Suppressor macrophage (primary cell): Measurements from ENCODE around the gene MPP3.
A peak's percentile ranks its signal among the peaks of the same experiment; 100 is the strongest.
"Not testable (repeated sequence)": the region's sequence is repeated elsewhere in the genome, so short reads cannot be mapped to it uniquely, and the experiment has no call there.

Experiments
- DNase-seq, 4 experiments: peaks; one replicate each; pipeline ENCODE4 v3.0.0-alpha.2; 2020 to 2022

Gene MPP3

DNA sequence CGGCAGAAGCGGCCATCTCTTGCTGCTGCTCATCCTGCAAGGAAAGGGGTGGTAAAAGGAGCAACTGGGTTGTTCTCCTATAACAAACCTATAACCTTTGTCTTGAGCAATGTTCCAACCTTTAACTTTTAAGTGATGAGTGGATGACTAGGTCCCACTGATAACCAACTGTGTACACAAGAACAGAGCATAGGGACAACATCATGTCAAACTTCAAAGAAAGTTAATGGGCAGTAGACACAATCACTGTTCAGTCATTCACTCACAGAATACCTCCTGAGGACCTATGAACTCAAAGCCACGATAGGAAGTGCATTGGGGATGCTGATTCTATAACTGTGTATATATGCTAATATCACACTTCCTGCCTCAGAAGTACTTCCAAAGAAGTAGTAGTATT lies 31.1 kb downstream of the MPP3 start:
- no peak for DNase-seq

DNA sequence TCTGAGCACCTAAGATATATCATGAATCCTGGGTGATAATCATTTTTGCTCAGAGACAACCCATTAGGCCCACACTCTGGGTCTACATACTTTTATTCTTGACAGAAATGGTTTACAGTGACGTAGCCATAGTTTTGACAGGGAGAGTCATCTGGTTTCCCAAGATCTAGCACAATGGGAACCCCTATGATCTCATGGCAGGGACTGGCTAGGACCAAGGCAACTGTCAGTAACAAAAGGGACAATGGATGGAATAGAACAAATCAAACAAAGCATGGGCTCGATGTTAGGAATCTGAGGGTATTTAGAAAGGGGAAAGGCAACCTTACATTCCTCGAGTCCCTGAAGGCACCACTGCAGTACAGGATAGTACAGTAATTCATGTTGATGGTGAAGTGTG lies 32.2 kb downstream of the MPP3 start:
- no peak for DNase-seq

DNA sequence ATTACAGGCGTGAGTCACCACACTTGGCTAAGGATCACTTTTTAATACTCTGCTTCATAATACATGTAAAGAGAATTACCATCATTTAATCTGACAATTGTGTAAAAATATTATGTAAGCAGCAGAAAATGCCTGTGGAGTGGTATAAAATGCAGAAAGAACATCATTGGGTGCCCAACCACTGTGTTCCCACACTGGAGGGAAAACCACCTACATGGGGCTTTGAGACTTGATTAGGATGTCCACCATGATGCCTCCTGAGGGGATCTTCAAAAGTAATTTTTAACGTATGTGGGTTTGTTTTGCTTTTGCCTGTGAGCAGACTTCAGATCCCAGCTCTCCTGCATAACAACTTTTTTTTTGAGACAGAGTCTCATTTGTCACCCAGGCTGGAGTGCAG lies 33.9 kb downstream of the MPP3 start:
- DNase-seq, result no peak

DNA sequence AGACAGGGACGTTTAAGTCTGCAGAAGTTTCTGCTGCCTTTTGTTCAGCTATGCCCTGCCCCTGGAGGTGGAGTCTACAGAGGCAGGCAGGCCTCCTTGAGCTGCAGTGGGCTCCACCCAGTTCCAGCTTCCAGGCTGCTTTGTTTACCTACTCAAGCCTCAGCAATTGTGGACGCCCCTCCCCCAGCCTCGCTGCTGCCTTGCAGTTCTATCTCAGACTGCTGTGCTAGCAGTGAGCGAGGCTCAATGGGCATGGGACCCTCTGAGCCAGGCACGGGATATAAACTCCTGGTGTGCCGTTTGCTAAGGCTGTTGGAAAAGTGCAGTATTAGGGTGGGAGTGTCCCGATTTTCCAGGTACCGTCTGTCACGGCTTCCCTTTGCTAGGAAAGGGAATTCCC lies 34.9 kb downstream of the MPP3 start:
- not testable (repeated sequence) for DNase-seq

DNA sequence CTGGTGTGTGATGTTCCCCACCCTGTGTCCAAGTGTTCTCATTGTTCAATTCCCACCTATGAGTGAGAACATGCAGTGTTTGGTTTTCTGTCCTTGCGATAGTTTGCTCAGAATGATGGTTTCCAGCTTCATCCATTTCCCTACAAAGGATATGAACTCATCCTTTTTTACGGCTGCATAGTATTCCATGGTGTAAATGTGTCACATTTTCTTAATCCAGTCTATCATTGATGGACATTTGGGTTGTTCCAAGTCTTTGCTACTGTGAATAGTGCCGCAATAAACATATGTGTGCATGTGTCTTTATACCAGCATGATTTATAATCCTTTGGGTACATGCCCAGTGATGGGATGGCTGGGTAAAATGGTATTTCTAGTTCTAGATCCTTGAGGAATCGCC lies 40.3 kb downstream of the MPP3 start:
- not testable (repeated sequence) for DNase-seq

DNA sequence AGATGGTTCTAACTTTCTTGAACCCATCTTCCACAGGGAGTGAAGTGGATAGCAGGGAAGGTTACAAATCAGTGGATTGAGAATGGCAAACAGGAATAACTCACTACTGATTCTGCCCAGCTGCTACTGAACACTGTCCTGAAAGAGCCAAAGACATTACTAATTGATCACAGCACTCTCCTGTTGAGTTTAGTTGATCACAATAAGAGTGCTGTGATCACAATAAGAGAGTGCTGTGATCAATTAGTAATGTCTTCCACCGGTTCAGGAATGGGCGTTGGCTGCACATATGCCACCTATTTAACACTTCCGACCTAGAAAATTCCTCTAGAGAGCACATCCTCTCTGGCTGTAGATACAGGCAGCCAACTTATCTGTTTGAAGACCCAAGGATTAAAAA lies 41.4 kb downstream of the MPP3 start:
- DNase-seq, result no peak

DNA sequence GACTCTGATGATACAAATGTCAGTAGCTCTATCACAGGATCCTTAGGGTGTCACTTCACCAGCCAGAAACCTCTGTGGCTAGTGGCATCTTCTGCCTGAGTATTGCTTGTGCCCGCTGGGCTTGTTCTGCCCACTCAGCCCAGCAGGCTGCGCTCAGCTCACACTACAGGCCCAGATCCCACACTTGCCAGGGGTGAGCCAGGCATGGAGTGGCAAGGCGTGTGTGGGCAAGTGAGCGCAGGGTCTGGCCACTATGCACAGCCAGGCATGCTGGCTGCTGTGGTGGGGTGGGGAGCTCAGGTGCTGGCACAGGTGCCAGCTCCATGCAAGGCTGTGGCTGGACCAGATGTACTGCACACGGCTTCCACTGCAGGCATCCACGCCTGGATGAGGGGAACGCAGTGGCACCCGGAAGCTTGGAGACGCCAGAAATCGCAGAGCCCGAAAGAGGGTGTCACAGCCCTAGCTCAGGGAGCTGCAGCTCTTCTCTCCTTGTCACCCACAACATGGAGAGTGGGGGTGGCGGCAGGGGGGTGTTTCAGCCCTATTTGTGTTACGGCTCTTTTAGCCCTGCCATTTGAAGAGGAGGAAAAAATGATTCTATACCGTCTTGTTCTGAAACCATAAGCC lies 42.5 kb downstream of the MPP3 start:
- no peak for DNase-seq

DNA sequence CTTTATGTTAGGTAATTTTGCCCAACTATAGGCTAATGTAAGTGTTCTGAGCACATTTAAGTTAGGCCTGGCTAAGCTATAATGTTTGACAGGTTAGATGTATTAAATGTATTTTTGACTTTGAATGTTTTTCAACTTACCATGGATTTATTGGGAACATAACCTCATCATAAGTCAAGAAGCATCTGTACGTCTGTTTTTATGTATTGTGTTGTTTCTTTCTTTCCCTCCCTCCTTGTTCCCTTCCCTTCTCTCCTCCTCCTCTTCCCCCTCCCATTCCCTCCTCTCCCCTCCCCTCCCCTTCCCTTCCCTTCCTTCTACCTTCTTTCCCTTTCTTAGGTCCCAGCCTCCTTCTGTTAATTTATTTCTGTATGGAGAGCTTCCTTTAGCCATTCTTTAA lies 43.5 kb downstream of the MPP3 start:
- DNase-seq, result no peak

DNA sequence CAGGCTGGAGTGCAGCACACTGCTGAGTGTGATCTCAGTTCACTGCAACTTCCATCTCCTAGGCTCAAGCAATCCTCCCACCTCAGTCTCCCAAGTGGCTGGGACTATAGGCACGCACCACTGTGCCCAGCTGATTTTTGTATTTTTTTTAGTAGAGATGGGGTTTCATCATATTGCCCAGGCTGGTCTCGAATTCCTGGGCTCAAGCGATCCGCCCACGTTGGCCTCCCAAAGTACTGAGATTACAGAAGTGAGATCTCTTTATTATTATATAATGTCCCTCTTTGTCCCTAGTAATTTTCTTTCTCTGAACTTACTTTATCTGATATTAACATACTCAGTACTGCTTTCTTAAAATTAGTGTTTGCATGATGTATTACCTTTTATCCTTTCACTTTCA lies 44.4 kb downstream of the MPP3 start:
- peak in 2 of 4 experiments; percentile 15 to 65 for DNase-seq

DNA sequence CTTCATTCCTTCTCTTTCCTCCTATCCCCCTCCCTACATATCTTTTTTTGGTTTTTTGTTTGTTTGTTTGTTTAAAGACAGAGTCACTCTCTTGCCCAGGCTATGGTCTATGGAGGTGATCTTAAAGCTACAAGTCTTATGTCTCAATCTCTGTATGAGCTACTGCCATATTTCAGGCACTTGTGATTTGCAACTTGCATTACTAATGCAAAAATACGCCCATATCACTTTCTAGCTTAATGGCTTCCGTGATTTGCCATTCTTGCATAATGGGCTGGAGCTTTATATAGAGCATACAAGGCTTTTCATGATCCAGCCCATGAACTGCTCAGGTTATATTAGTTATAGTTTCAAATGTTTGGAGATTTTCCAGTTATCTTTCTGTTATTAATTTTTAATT lies 45.2 kb downstream of the MPP3 start:
- DNase-seq, result peak; percentile 49 to 76 (median 60)

DNA sequence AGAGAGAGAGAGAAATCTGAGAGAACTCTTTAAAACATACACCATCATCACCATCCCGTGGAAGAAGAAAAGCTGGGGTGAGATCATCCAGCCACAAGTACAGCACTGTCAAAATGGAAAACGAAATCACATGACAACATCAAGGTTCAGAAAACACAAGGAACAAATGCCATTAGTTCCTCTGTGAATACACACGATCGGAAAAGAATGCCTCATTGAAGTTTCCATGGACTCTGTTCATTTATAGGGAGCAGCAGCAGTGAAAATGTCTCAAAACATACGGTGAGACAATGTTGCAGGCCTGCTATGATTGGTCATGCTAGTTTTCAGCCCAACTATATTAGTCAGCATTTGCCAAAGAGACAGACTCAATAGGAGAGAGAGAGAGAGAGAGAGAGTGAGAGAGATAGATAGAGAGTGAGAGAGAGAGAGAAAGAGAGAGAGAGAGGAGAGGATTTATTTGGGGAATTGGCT lies 48.3 kb downstream of the MPP3 start:
- peak; percentile 15 to 54 (median 37) for DNase-seq

DNA sequence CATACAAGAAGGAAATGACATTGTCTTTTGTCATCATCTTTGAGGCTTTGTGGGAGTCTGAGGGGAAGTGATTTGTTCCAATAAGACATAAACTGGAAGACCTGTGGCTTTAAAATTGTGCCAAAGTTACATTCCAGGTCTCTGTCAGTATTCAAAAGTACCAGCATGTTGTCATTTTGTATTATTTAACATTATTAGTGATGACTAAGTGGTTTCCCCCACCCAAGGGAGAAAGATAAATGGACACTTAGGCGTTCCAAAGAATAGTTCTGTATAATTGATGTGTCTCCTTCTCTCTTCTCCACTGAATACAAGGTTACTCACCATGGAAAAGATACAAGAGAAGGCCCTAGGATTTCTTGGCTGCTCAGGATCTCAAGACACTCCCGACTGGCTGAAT lies 48.9 kb downstream of the MPP3 start:
- peak in 2 of 4 experiments; percentile 35 to 41 for DNase-seq

DNA sequence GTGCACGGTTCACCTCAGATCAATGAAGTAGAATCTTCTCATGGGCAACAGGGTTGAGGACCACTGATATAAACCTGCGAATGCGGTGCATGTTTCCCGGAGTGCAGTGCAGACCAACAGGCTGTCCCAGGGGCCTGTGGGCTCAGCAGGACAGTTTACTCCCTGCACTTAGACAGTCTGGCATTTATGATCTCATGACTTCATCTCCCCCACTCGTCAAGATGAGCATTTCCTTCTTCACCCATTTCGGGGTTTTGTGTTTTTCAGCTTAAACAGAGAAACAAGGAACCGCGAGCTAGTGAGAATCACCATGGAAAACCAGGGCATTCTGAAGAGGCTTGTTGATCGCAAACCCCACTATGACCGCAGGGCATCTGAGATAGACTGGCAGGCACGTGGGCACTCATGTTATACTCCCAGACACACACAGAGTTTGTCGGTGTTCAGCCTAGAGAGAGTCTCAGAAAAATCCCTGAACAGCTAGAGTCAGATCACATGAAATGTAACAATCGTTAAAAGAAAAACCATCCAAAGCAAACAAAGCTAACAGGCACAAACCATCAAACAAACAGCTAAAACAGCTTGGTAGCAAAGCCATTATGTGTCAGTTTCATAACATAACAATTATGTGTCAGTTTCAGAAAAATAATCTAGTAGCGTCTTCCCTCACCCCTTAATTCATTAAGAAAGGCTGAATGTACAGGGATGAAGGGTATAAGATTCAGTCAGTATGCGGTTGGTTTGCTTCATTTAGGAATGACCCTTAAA lies 49.8 kb downstream of the MPP3 start:
- peak in 3 of 4 experiments; percentile 20 to 46 (median 37) for DNase-seq

DNA sequence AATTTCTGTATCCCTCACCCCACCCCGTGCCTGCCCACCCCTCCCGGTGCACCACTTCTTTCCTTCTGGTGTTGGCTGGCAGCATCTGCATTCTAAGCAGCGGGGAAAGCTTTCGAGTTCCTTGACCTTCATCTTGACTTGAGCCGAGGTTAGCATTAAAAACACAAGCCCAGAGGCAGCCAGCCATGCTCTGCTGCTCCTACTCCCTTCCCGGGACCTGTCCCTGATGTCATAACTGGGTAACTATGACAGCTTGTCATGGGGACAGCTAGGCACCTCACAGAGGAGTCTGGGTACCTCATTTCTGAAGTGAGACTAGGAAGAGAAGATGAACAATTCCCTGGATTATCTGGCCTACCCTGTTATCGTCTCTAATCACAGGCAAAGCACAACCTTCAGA lies 52.8 kb downstream of the MPP3 start, which contains the start of gene CFAP97D1:
Gene CFAP97D1, plus strand, starts transcription at position 301 of the 400 bp plus-strand sequence. Its CDS starts 28 bp downstream, at position 329.
- peak in 3 of 4 experiments; percentile 18 to 25 (median 21) for DNase-seq

DNA sequence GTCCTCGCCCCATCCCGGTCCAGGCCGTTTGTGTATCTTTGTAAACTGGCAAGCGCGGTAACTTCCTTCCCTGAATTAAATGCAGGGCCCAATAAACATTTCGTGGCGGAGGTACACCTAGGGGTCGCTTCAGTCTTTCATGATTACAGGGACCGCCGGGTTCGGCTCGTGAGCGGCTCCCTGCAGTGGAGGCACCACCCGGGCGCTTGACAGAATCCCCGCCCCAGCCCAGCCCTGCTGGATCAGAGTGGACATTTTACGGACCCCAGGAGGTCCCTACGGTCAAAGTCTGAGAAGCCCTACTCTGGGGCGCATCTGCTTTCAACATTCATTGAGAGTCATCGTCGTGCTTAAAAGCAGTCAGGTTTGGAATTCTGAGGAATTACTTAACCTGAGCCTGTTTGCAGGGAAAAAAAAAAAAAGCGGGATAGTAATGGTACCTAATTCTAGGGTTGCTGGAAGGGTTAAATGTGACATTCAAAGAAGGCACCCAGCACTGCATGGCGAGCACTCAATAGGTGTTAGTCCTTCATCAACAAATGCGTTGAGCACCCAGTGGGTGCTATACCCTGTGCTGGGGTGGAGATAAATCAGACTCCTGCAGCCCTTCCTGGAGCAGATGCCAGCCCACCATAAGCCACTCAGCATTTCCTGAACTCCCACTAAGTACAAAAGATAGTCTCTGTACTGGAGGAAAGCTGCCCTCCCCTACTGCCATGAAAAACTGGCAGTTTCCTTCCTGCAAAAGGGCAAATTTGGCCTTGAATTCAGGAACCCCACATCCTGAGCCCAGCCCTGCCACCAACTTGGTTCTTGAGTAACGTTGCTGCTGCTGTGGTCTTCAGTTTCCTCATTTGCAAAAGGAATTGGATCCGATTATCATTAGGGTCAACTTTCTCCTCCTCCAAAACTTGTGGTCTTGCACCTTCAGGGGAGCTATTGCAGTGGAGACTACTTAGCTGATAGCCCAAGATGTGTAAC lies 53.5 kb downstream of the MPP3 start:
- peak; percentile 71 to 87 (median 82) for DNase-seq

DNA sequence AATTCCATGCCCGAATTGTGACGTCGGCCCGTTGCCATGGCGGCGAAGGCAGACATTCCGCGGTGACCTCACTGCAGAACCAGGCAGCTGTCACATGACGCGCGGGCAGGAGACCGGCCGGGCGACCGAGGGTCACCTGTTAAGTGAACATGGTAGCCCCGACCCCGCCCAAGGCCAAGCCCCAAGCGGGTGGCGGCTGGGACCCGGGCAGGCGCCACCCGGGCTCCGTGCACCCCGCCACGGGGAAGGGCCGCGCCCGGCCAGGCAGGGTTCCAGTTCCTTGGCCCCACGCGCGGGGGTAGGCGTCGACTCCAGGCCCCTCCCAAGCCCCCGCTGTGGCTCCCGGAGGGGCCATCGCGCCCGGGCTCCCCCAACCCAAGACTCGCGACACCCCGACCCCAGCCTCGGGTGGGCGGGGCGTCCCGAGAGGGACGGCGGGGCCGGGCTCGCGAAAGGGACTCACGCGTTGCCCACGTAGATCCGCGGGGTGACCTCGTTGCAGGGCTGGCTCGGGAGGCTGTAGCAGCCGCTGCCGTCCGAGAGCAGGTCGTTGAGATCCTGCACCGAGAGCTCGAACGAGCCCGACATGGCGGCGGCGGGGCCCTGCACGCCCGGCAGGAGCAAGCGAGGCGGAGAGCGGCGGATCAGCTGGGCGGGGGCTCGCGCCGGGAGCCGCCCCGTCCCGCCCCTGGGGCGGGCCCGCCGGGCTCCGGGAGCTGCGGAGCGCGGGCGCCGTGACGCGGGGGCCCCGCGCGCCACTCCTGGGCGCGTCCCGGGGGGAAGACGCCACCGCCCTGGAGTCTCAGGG lies 54.4 kb downstream of the MPP3 start, which contains the start of gene DUSP3:
Gene DUSP3, minus strand, starts transcription at position 641 of the 808 bp plus-strand sequence. Its CDS starts 53 bp downstream, at position 588.
- DNase-seq, result peak; percentile 89 to 95 (median 93)

DNA sequence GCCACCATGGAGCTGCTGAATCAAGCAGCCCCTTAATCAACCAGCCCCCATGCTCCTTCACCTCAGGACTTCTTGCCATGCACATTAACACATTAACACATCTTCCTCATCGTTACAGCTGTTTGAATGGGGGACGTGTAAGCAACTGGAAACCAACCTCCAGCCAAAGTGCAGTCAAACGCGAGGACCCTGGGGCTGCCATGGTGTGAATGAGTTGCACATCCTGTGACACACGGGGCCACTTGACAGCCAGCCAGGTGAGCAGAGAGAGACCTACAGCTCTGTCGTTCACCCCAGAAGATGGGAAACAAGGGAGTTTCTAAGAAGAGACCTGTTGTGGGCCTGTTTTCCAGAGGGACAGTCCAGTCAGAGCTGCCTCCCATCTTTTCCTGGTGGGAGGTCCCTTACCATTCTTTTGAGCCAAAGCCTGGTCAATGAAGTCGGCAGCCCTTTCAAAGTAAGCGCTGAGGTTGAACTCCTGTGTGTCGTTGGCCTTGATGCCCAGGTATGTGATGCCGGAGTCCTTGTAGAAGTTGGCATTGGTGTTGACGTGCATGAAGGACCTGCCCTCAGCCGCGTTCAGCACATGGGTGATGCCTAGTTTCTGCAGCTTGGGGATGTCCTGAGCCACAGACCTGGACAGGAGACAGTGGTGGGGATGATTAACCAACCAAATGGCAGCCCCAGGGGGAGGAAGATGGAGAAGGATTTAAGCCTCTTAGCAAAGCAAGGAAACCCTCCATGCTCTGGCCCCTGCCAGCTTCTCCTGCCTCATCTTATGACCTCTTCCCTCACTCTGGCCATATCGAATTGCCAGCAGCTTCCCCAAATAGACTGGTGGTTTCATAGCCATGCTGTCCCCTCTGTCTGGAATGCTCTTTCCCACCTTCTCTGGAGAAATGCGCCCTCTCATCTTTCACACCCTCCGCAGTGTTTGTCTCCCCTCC lies 58.4 kb downstream of the MPP3 start:
- peak in 1 of 4 experiments; percentile 27 for DNase-seq

DNA sequence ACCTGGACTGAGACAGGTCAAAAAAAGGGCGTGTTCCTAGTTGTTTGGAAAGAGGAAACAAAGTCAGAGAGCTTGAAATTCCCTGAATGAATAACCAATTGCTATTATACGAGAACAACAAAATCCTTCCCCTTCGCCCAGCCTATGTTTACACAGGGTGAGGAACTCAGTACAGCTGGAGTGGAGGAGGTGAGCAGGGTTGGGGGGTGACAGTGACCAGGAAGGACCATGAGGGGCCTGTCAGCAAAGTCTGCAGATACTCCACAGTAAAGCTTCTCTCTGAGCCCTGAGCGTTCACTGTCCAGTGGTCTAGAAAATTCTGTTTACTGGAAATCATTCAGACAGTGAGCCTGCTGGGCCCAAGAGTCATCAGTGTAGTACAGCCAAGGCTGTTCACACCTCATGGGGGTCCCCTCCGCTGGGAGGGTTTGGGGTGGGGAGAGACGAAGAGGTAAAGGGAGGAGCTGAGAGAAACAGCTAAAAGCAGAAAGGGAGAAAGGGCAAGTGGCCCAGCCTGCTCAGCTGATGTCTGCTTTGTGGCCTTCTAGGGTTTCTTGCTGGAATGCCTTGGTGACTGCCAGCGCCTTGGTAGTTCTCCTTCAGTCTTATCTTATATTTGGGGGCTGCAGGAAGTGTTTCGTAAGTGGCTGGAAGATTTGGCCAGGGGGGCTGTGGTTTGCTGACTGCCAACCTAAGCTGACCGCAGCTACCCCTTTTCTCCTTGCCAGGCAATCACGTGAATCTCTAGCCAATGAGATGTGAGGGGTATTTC lies 59.9 kb downstream of the MPP3 start:
- peak; percentile 65 to 80 (median 78) for DNase-seq

DNA sequence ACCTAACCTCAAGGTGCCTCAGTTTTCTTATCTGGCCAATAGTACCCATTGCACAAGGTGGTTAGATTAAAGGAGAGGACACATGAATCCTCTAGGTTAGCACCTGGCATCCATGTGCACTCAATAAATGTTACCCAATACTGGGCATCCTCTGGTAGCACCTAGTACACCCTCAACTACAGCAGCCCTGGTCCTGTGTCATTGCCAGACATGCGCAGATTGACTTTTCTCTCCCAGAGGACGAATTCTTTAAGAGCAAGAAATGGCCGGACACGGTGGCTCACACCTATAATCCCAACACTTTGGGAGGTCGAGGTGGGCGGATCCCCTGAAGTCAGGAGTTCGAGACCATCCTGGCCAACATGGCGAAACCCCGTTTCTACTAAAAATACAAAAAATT lies 61.5 kb downstream of the MPP3 start:
- DNase-seq, result no peak

DNA sequence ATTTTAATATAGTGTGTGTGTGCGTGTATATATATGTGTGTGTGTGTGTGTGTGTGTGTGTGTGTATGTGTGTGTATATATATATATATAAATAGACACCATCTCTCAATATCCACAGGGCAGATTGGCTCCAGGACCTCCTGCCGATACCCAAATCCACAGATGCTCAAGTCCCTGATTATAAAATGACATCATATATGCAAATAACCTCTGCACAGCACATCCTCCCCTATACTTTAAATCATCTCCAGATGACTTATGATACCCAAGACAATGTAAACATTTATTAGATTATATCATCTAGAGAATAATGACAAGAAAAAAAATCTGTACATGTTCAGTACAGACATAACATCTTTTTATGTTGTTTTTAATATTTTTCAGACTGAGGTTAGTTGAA lies 62.0 kb downstream of the MPP3 start:
- DNase-seq, result no peak
